HCT116 (cell line): ENCODE data around the gene CCNL1.

Experiments used
- CEBPB ChIP-seq: IDR thresholded peaks from 2 replicates; pipeline ENCODE4 v1.6.1; 2012; ENCODE audit warnings: low read depth
- EGR1 ChIP-seq: IDR thresholded peaks from 2 replicates; pipeline ENCODE4 v1.6.1; 2012; ENCODE audit warnings: low read depth
- EZH2 ChIP-seq: fragments of 200-600 bp; sonication (generic); IDR thresholded peaks from 2 replicates; pipeline ENCODE4 v1.6.1; 2017; ENCODE audit warnings: antibody characterized with exemption, mixed run types
- POLR2A ChIP-seq: IDR thresholded peaks from 2 replicates; pipeline ENCODE4 v1.7.0; 2011; ENCODE audit warnings: borderline replicate concordance; ENCODE audit not compliant: insufficient read depth, insufficient read length; ENCODE audit errors: extremely low read depth
- RAD21 ChIP-seq: IDR thresholded peaks from 2 replicates; pipeline ENCODE4 v1.6.1; 2012; ENCODE audit warnings: low read depth, mild to moderate bottlenecking
- SP1 ChIP-seq: IDR thresholded peaks from 2 replicates; pipeline ENCODE4 v1.6.1; 2012; ENCODE audit warnings: low read depth
- TF ChIP-seq, protein P1 (sequence below), 3 experiments: fragments of 200-600 bp in 1 of 3; sonication (generic) in 1 of 3; IDR thresholded peaks in 2 of 3; conservative IDR thresholded peaks in 1 of 3; 2 replicates each; pipeline ENCODE4 v1.5.1; 2012 to 2017; ENCODE audit warnings: low read depth in 2 of 3, low read length in 2 of 3, antibody characterized with exemption in 1 of 3, borderline replicate concordance in 1 of 3, control low read depth in 1 of 3, mild to moderate bottlenecking in 1 of 3, mixed read lengths in 1 of 3, mixed run types in 1 of 3, moderate library complexity in 1 of 3; ENCODE audit not compliant: insufficient read depth in 1 of 3

DNA sequence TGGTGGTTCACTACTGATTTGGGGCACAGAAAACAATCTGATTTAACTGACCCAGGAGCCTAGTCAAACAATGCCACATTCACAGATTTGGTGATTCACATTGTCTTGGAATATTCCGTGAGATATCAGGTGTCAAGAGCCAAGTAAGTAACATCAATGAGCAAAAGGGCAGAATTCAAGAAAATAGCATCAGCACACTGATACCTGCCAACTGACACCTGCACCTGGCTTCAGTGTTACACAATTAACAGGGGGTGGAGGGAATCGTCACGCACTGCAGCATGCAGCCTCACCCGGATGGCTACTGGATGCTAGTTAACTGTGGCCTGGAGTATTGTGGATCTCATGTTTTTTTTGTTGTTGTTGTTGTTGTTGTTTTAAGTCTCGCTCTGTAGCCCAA lies 17.6 kb downstream of the CCNL1 start:
- TF ChIP-seq, protein P1, sequence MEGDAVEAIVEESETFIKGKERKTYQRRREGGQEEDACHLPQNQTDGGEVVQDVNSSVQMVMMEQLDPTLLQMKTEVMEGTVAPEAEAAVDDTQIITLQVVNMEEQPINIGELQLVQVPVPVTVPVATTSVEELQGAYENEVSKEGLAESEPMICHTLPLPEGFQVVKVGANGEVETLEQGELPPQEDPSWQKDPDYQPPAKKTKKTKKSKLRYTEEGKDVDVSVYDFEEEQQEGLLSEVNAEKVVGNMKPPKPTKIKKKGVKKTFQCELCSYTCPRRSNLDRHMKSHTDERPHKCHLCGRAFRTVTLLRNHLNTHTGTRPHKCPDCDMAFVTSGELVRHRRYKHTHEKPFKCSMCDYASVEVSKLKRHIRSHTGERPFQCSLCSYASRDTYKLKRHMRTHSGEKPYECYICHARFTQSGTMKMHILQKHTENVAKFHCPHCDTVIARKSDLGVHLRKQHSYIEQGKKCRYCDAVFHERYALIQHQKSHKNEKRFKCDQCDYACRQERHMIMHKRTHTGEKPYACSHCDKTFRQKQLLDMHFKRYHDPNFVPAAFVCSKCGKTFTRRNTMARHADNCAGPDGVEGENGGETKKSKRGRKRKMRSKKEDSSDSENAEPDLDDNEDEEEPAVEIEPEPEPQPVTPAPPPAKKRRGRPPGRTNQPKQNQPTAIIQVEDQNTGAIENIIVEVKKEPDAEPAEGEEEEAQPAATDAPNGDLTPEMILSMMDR (IDR thresholded peaks at IDR 0.05 in 2 of 3, conservative IDR thresholded peaks at IDR 0.05 in 1 of 3; ENCODE audit: borderline replicate concordance in 1 of 3, insufficient read depth in 1 of 3, low read depth in 2 of 3, low read length in 2 of 3), result no peak
- no peak for TF ChIP-seq POLR2A
- no peak for TF ChIP-seq EZH2
- no peak for TF ChIP-seq RAD21
- TF ChIP-seq CEBPB, result no peak
- TF ChIP-seq EGR1, result no peak
- peak; percentile 17; the same call in 1 of the 2 replicates for TF ChIP-seq SP1
